HG03064 (cell line): ENCODE measurements around the gene GPAM.
"Not testable (repeated sequence)": the region's sequence is repeated elsewhere in the genome, so short reads cannot be mapped to it uniquely, and the experiment has no call there.

ENCODE experiments used
- ATAC-seq: cut with Tn5 transposase; IDR thresholded peaks from one replicate; pipeline ENCODE4 v1.9.1; 2021; ENCODE audit warnings: low read depth; ENCODE audit not compliant: unreplicated experiment

The GPAM gene

DNA sequence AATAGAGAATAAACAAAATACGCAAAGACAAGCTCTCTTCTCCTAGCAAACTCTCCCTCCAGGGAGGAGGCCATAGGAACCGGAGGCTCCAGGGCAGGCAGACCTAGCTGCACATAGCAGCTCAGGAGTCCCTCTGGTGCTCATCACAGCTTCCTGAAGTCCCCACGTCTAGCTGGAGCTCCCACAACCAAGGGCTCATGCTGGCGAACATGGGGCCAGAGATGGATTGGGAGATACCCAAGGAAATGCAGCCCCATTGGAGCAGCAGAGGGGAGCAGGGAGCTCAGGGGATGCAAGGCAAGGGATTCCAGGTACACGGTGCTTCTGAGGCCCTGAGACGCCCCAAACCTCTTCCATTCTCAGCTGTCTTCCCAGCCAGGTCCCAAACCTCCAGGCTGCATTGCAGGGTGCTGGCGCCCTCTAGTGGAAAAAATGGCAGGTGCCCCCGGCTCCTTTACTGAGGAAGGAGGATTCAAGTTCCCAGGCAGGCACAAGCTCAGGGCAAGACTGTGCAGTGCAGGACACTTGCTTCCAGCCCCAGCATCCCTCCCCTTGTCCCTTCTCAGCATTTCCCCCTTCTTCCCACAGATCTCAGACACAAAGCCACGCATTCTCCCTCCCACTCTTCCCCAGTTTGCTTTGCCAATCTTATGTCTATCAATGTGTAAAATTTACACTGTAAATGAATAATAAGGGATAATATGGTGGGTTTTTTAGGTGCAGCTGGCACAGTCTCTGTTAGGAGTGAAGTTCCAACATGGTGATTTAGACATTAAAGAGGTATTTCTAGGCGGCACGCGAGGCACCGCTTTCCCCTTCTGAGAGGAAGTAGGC is 46.2 kb downstream of the GPAM start:
- ATAC-seq, result peak; percentile 47

DNA sequence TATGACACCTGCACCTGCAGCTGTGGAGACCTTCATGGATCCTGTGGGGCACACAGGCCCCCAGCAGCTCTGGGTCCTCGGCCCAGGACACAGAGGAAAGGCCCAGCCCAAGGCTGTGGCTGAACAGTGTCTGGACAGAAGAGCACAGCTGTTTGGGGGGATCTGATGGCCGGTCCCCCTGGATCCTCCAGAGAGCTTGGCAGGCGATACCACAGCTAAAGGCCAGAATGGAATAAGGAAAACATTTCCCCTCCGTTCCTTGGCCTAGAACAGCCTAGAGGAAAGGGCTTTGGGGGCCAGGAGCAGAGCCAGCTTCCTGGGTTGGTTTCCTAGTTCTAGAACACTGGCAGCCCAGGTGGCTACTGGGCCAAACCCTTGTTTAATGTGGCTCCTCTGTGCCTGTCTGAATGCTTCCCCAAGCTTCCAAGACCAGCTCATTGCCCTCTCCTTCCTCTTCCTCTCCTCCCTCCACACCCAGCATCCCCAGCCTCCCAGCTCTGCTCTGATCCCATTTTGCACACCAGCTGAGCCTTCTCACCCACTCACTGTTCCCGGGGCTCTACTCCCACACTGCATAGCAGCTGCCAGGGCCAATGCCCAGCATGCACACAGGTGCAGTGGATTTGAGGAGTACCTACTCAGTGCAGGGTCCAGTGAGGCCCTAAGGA is 46.9 kb downstream of the GPAM start:
- ATAC-seq, result no peak

DNA sequence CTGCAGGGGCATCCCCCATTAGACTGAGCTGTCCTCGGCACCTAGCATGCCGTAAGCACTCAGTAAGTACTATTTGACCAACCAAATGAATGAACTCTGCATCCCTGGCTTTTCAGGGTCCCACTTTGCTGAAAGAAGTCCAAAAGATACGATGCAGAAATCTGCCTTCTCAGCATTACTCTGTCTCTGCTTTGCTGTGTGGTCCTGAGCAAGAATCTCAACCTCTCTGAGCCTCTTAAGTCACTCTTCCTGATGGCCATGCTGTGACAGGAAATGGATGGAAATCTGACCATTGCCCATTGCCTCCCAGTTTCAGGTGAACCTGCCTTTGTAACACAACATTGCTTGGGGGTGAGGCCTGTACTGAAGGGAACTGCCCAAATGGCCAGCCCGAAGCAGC is 48.0 kb downstream of the GPAM start:
- no peak for ATAC-seq

DNA sequence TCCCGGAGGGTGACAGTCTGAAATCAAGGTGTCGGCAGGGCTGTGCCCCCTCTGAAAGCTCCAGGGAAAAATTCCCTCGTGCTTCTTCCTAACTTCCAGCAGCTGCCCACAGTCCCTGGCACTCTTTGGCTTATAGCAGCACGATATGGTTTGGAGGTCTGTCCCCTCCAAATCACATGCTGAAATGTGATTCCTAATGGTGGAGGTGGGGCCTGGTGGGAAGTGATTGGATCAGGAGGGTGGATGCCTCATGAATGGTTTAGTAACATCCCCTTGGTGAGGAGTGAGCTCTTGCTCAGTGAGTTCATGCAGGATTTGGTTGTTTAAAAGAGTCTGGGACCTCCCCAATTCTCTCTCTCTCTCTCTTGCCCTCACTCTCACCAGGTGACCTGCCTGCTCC is 51.1 kb downstream of the GPAM start:
- ATAC-seq, result no peak

DNA sequence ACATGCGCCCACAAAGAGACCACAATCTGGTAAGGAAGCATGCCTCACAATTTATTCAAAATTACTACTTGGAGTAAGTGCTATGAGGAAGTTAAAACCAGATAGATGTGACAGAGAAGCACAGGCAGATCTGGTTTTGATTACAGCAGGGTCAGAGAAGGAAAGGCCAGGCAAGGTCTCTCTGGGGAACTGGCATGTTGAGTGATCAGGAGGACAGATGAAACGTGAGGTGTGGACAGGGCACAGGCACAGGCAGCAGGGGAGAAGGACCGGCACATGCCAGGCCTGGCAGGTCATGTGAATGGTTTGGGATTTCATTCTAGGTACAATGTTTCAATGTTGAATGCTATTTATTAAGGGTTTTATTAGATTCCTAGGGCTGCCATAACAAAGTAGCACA is 51.6 kb downstream of the GPAM start:
- no peak for ATAC-seq

DNA sequence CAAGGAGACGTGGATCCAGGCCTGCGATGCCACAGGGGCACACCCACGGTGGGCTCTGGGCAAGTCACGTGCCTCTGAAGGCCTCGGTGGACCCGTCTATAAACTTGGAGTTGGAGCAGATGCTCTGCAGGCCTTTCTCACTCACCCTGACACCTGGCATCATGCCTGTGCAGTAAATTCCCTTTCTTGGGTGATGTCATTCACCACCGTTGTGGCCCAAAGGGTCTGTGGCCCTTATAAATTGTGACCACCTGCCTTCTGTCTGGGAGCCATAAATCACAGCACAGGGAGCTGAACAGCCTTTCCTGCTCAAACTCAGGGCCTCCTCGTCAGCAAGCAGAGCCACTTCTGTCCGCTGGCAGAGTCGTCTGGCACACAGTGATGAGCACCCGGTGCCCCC is 52.2 kb downstream of the GPAM start:
- no peak for ATAC-seq

DNA sequence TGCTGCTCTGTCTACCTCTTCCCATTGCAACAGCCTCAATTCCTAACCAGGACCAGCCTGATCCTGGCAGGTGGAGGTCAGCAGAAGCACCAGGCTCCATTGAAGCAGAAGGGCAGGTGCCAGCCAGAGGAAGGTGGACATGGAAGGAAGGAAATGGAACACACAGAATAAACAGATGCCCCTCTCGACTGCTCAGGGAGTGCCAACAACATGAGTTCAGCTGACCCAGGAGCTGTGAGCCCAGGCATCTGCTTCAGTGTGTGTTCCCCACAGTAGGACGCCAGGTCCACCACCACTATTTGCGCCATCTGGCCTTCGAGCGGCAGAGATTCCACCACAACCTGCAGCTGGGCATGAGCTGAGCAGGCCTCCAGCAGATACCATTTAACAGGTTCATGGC is 56.7 kb downstream of the GPAM start:
- no peak for ATAC-seq

DNA sequence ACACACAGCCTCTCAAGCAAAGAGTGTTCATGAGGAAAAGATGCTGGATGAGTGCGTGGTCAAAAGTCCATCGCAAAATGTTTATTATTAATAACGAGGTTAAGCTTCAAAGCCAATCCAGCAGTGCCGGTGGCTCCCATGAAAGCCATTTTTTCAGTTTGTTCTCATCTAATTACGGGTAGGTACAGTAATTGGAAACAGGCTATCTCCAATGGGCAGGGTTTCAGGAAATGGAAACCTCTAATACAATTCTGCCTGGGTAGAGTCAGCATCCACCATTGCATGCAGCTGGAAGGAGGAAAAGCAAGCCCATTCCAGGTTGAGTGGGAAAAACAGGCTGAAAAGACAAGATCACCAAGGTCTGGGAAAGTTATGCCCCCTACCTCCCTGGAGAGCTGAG is 57.4 kb downstream of the GPAM start:
- ATAC-seq, result no peak

DNA sequence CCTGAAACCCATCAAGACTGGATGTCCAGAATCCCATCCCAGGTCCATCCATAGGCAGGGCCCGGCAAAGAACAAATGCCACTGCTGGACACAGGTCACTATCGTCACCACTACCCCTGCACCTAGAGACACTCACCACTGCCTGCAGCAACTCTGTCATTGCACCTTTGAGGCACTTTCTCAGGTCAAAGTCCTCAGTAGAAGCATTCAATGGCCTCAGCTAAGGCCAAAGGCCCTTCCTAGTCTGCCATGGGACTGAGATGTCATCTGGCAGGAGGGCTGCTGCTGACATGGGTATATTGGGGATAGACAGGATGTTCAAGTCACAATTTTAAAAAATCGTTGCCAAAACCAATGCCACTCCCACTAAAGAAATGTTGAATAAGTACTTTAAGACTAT is 58.7 kb downstream of the GPAM start:
- ATAC-seq, result no peak

DNA sequence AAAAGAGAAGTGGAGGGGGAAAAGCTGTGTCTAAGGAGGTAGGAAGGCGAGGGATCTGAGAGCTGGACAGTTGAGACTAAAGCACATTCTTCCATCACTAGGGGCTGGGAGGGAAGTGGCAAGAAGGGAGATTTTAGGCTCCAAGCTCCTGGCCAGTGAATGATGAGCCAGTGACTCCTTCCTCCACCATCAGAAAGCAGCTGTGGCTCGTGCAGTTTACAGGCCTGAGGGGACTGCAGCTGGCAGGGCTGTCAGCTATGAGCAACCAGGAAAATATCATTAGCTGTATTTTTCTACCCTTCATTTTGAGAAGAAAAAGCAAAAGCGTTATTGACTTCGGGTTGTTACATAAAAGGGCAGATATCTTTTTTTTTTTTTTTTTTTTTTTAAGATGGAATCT is 60.7 kb downstream of the GPAM start:
- ATAC-seq, result no peak

DNA sequence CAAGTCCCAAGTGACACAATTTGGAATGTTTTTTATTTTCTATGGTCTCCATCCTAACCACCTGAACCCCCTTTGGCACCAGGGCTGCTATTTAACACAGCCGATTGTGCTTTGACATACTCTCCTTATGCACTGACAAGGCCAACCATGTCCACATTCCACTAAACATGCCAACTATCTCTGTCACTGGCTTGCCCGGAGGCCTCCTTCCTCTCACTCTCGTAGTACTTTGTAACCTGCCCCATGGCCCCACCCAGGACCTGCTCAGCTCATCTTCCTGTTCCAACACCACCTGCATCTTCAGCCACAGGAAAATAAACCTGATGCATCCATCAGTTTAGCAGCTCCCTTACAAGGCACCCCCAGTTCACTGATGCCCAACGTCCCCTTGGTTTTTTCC is 63.1 kb downstream of the GPAM start:
- no peak for ATAC-seq

DNA sequence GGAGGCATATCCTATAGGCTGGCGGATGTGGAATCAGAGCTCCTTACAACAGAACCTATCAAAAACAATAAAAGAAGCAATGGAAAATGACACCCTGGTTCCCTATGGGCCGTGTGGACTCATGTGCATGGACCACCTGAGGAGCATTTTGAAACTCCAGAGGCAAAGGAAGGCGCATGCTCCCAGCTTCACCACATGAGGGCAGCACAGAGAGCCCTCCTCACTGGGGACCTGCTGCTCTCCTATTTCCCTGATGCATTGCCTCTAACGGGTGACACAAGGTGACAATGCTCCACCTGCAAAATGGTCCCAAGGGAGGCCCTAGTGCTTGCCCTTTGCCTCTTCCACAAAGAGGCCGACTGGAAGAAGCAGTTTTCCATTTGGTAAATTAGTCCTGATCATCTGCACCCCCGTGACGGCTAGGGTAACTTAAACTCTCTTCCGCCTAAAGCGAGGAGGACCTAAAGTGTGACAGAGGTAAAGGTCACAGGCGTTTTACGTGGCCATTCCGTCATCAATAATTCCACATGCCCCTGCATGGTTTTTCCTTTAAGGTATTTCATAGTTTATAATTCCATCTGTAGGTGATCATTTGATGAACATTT is 67.7 kb downstream of the GPAM start:
- ATAC-seq, result no peak

DNA sequence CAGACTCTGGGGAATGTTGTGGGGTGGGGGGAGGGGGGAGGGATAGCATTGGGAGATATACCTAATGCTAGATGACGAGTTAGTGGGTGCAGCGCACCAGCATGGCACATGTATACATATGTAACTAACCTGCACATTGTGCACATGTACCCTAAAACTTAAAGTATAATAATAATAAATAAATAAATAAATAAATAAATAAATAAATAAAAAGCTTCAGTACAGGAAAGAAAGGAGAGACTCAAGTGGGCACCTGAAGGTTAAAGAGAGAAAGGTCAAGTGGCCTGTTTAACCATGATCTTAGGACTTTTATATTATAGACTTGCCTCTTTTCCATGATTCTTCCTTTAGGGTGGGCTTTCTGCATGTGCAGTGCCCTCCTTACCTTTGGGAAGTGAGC is 73.8 kb downstream of the GPAM start:
- not testable (repeated sequence) for ATAC-seq
